AG09319 (cell line): ENCODE measurements around the gene F2.

Experiments
- DNase-seq: peaks from one replicate; pipeline ENCODE4 v3.0.0-alpha.2; 2010; ENCODE audit warnings: low read depth; ENCODE audit errors: extremely low read depth
- CTCF ChIP-seq: IDR thresholded peaks from 2 replicates; pipeline ENCODE4 v1.5.1; 2011; ENCODE audit warnings: low read depth, mild to moderate bottlenecking, inconsistent platforms, low read length, moderate library complexity

The F2 gene

GRCh38 chr11:46721286-46721685 is 2.3 kb downstream of the F2 start:
- no peak for TF ChIP-seq CTCF
- DNase-seq, result no peak

GRCh38 chr11:46722566-46723358 is 3.7 kb downstream of the F2 start:
- DNase-seq, result no peak
- TF ChIP-seq CTCF, result no peak

- no peak for DNase-seq
- TF ChIP-seq CTCF, result no peak
Observed at GRCh38 chr11:46723359-46723680, 4.3 kb downstream of the F2 start.

- TF ChIP-seq CTCF, result no peak
- no peak for DNase-seq
Observed at GRCh38 chr11:46724088-46724487, 5.1 kb downstream of the F2 start.

- no peak for DNase-seq
- TF ChIP-seq CTCF, result no peak
Observed at GRCh38 chr11:46725338-46726205, 6.6 kb downstream of the F2 start.

- DNase-seq, result no peak
- no peak for TF ChIP-seq CTCF
Observed at GRCh38 chr11:46726206-46726862, 7.3 kb downstream of the F2 start.
